B cell (primary cell): Measurements from ENCODE around the gene PYCARD. TPM values are rescaled to one million over a fixed set of nuclear protein-coding genes. Genes with fewer than 3 reads are reported as not detected.

Source experiments
- ATAC-seq: fragments of 200-7000 bp; cut with Tn5 transposase; one replicate; pipeline ENCODE4 v1.10.0; 2021; ENCODE audit warnings: low read depth, mild to moderate bottlenecking, moderate number of reproducible peaks, moderate library complexity
- CTCF ChIA-PET: fragments of 350-600 bp; sonication (Branson Sonifier 250); formaldehyde crosslinking; loops from one replicate; lab custom pipeline; 2021; ENCODE audit warnings: antibody characterized with exemption, inconsistent platforms; lab: Charles Lee
- POLR2A ChIA-PET: fragments of 350-600 bp; sonication (Branson Sonifier 250); formaldehyde crosslinking; loops from one replicate; lab custom pipeline; 2021; ENCODE audit warnings: antibody characterized with exemption; lab: Charles Lee
- DNase-seq: peaks from one replicate; pipeline ENCODE4 v3.0.0; 2013
- H2AFZ ChIP-seq: 2 replicates; pipeline ENCODE4 v1.6.1; 2012; ENCODE audit warnings: mild to moderate bottlenecking, low read depth, low read length; ENCODE audit not compliant: insufficient read depth, poor library complexity, severe bottlenecking
- H3K27ac ChIP-seq, 2 donors: 1 replicate in 1 of 2; 2 replicates in 1 of 2; pipeline ENCODE4 v1.5.1; 2012 to 2013; ENCODE audit warnings: low read length in 2 of 2, mild to moderate bottlenecking in 2 of 2, moderate library complexity in 1 of 2
- H3K27me3 ChIP-seq, 4 experiments: fragments of 200-600 bp in 1 of 4; sonication (generic) in 1 of 4; replicated peaks in 1 of 4; 1 replicate in 2 of 4; 2 replicates in 2 of 4; pipeline versions ENCODE4 v1.6.1 to v1.7.0; 2013 to 2016; ENCODE audit warnings: low read length in 3 of 4, mild to moderate bottlenecking in 2 of 4, mixed read lengths in 1 of 4, moderate library complexity in 1 of 4; ENCODE audit not compliant: insufficient read depth in 4 of 4, control insufficient read depth in 3 of 4; ENCODE audit errors: control extremely low read depth in 1 of 4
- H3K36me3 ChIP-seq, 2 experiments: replicated peaks in 1 of 2; 1 replicate in 1 of 2; 2 replicates in 1 of 2; pipeline versions ENCODE4 v1.6.1 to v1.7.1; 2013; ENCODE audit warnings: low read length in 1 of 2; ENCODE audit not compliant: insufficient read depth in 2 of 2, control insufficient read depth in 1 of 2; ENCODE audit errors: control extremely low read depth in 1 of 2, extremely low read depth in 1 of 2
- H3K4me1 ChIP-seq, 2 donors: fragments of 200-600 bp in 1 of 2; sonication (generic) in 1 of 2; 1 replicate in 1 of 2; 2 replicates in 1 of 2; pipeline versions ENCODE4 v1.5.1 to v1.6.1; 2013 to 2017; ENCODE audit warnings: low read length in 2 of 2; ENCODE audit not compliant: control insufficient read depth in 2 of 2, insufficient read depth in 2 of 2
- H3K4me2 ChIP-seq: replicated peaks from 2 replicates; pipeline ENCODE3; 2012; ENCODE audit warnings: mild to moderate bottlenecking, low read depth, low read length; ENCODE audit not compliant: poor library complexity, severe bottlenecking
- H3K4me3 ChIP-seq, 5 experiments: fragments of 200-600 bp in 1 of 5; sonication (generic) in 1 of 5; 1 replicate in 3 of 5; 2 replicates in 2 of 5; pipeline versions ENCODE4 v1.5.1 to v1.7.0; 2011 to 2016; ENCODE audit warnings: low read length in 4 of 5, mild to moderate bottlenecking in 4 of 5, low read depth in 2 of 5, control low read depth in 1 of 5, moderate library complexity in 1 of 5; ENCODE audit not compliant: insufficient read depth in 1 of 5; ENCODE audit errors: control extremely low read depth in 1 of 5, extremely low read depth in 1 of 5
- H3K79me2 ChIP-seq: fragments of 200-600 bp; sonication (generic); one replicate; pipeline ENCODE4 v1.6.0; 2016; ENCODE audit warnings: low read length; ENCODE audit not compliant: control insufficient read depth, insufficient read depth
- H3K9ac ChIP-seq: fragments of 200-600 bp; sonication (generic); 2 replicates; pipeline ENCODE4 v1.6.1; 2017; ENCODE audit warnings: mild to moderate bottlenecking, low read length, moderate library complexity
- H3K9me3 ChIP-seq, 3 donors: one replicate each; pipeline versions ENCODE4 v1.6.1 to v1.7.1; 2013; ENCODE audit warnings: low read length in 2 of 3; ENCODE audit not compliant: control insufficient read depth in 2 of 3, insufficient read depth in 1 of 3; ENCODE audit errors: control extremely low read depth in 1 of 3
- H4K20me1 ChIP-seq: 2 replicates; pipeline ENCODE4 v1.6.0; 2012; ENCODE audit warnings: mild to moderate bottlenecking, low read length; ENCODE audit not compliant: insufficient read depth, control insufficient read depth, poor library complexity, severe bottlenecking
- H3K27ac Mint-ChIP-seq: one replicate; pipeline ENCODE4 v1.8.0; 2021; ENCODE audit warnings: mixed read lengths
- H3K27me3 Mint-ChIP-seq: one replicate; pipeline ENCODE4 v1.8.0; 2021; ENCODE audit warnings: mixed read lengths
- H3K4me1 Mint-ChIP-seq: one replicate; pipeline ENCODE4 v1.8.0; 2021; ENCODE audit warnings: mixed read lengths
- H3K4me3 Mint-ChIP-seq: one replicate; pipeline ENCODE4 v1.8.0; 2021; ENCODE audit warnings: mixed read lengths
- H3K9me3 Mint-ChIP-seq: one replicate; pipeline ENCODE4 v1.8.0; 2022; ENCODE audit warnings: mixed read lengths; ENCODE audit not compliant: insufficient read depth
- CTCF ChIP-seq: fragments of 200-600 bp; IDR thresholded peaks from one replicate; pipeline ENCODE4 v1.8.0; 2022; ENCODE audit warnings: antibody characterized with exemption, mild to moderate bottlenecking
- EZH2 ChIP-seq: IDR thresholded peaks from 2 replicates; pipeline ENCODE4 v1.6.1; 2012; ENCODE audit warnings: borderline replicate concordance, low read depth, mild to moderate bottlenecking, moderate library complexity, low read length; ENCODE audit not compliant: insufficient read depth, poor library complexity, severe bottlenecking
- WGBS: methylation state at CpG from one replicate; pipeline ENCODE4 v1.1.5; 2013; ENCODE audit warnings: missing lambda C conversion rate; ENCODE audit not compliant: insufficient coverage; 5-methylcytosine and 5-hydroxymethylcytosine counted together
- intact Hi-C: fragments of 100-400 bp; cut with micrococcal nuclease; formaldehyde crosslinking; loops from one replicate; pipeline ENCODE4 v1.10.0; 2022
- polyA plus RNA-seq: library from polyadenylated mRNA; depleted of rRNA; stranded (reverse); fragments of >200 nt; gene quantifications from 2 replicates; pipeline ENCODE4 v1.2.3, GENCODE V29; 2012
- total RNA-seq, 2 donors: library from RNA; stranded (reverse); fragments of 120-200 nt in 1 of 2; gene quantifications; 1 replicate in 1 of 2; 2 replicates in 1 of 2; pipeline versions ENCODE4 v1.2.3 to v1.2.4, GENCODE V29; 2013 to 2022

The PYCARD gene
- total and polyA plus RNA-seq, 2 donors (not counting 1 experiment from before 2014, with no cell fraction given) = 35.7 to 72.0 TPM

- peaks cover 18 to 32% of the 10 kb centered on the region in 2 donors for H3K4me1 ChIP-seq
- POLR2A ChIA-PET = interaction anchor here (0.6 kb wide), 1 partner anchor 219 kb away, joined by 8 read pairs; no protein-coding TSS in a partner anchor
- TF ChIP-seq CTCF = no peak
- TF ChIP-seq EZH2 = no peak
- H3K4me1 Mint-ChIP-seq = peaks cover 56% of the 10 kb centered on the region
- peaks cover 98% of the 10 kb centered on the region for H4K20me1 ChIP-seq
- no peak overlapping the region for H3K4me2 ChIP-seq
- ATAC-seq = no peak
- H3K27ac Mint-ChIP-seq = no peak overlapping the region
- H3K79me2 ChIP-seq = peaks cover 83% of the 10 kb centered on the region
- WGBS = 80% methylated on average over 3 of the region's 5 CpGs
- intact Hi-C loops = loop anchor here (10.0 kb wide), 2 partner anchors 81 to 689 kb away; partner anchors contain the start of genes BCKDK and ZNF267
- no peak overlapping the region for H3K27ac ChIP-seq
- H3K9me3 Mint-ChIP-seq = no peaks in the 10 kb centered on the region
- no peak for DNase-seq
- H3K9ac ChIP-seq = no peak overlapping the region
- CTCF ChIA-PET = no interaction called here
- H3K4me3 ChIP-seq = no peak overlapping the region
- no peaks in the 10 kb centered on the region for H3K9me3 ChIP-seq
- H3K36me3 ChIP-seq = peaks cover 13 to 81% of the 10 kb centered on the region in 2 experiments
- H3K27me3 ChIP-seq = no peaks in the 10 kb centered on the region
- no peak overlapping the region for H2AFZ ChIP-seq
- H3K27me3 Mint-ChIP-seq = no peaks in the 10 kb centered on the region
- H3K4me3 Mint-ChIP-seq = no peak overlapping the region
Measured at GRCh38 chr16:31185339-31185738, 17.2 kb downstream of the PYCARD start.

GRCh38 chr16:31184888-31185287 lies 17.7 kb downstream of the PYCARD start:
- Mint-ChIP-seq H3K9me3 (no peaks in the 10 kb centered on the region), H3K27ac (no peak overlapping the region), H3K27me3 (no peaks in the 10 kb centered on the region), H3K4me3 (no peak overlapping the region), H3K4me1 (peaks cover 57% of the 10 kb centered on the region)
- ChIA-PET CTCF (no interaction called here), POLR2A (interaction anchor here (1.0 to 1.1 kb wide), 2 partner anchors 16 to 18 kb away, joined by 3 to 7 read pairs; partner anchors contain the start of gene PYCARD)
- intact Hi-C loops = loop anchor here (10.0 kb wide), 2 partner anchors 80 to 690 kb away; partner anchors contain the start of genes BCKDK and ZNF267
- Histone ChIP-seq H3K9me3 (no peaks in the 10 kb centered on the region), H3K36me3 (peaks cover 13 to 76% of the 10 kb centered on the region in 2 experiments), H3K4me3 (no peak overlapping the region), H3K4me1 (peaks cover 18 to 32% of the 10 kb centered on the region in 2 donors), H3K27ac (no peak overlapping the region), H3K27me3 (no peaks in the 10 kb centered on the region), H4K20me1 (peaks cover 93% of the 10 kb centered on the region), H3K79me2 (peaks cover 84% of the 10 kb centered on the region), H3K4me2 (no peak overlapping the region), H2AFZ (no peak overlapping the region), H3K9ac (no peak overlapping the region)
- ATAC-seq (no peak), DNase-seq (no peak)
- TF ChIP-seq EZH2 (no peak), CTCF (no peak)
- 98% methylated on average over 14 of the region's 14 CpGs for WGBS
